Karpas-422 (cell line): ENCODE data around the gene CEP350. TPM values are rescaled to one million over a fixed set of nuclear protein-coding genes. Genes with fewer than 3 reads are reported as not detected.

Experiments
- DNase-seq: peaks from one replicate; pipeline ENCODE4 v3.0.0-alpha.2; 2015
- H2AFZ ChIP-seq: fragments of 200-600 bp; sonication (generic); 2 replicates; pipeline ENCODE4 v1.6.1; 2014; ENCODE audit warnings: antibody characterized with exemption, low read length, mixed read lengths
- H3K27ac ChIP-seq: fragments of 200-600 bp; sonication (generic); 2 replicates; pipeline ENCODE4 v1.5.1; 2014; ENCODE audit warnings: mild to moderate bottlenecking, low read length, moderate library complexity
- H3K27me3 ChIP-seq: fragments of 200-600 bp; sonication (generic); 2 replicates; pipeline ENCODE4 v1.6.1; 2014; ENCODE audit warnings: low read length, mixed read lengths
- H3K36me3 ChIP-seq: fragments of 200-600 bp; sonication (generic); 2 replicates; pipeline ENCODE4 v1.6.1; 2014; ENCODE audit warnings: low read length, mixed read lengths; ENCODE audit not compliant: insufficient read depth
- H3K4me1 ChIP-seq: fragments of 200-600 bp; sonication (generic); 2 replicates; pipeline ENCODE4 v1.6.1; 2014; ENCODE audit warnings: mild to moderate bottlenecking, low read length, mixed read lengths
- H3K4me2 ChIP-seq: fragments of 200-600 bp; sonication (generic); 2 replicates; pipeline ENCODE4 v1.6.1; 2014; ENCODE audit warnings: low read length, low read depth, mild to moderate bottlenecking; ENCODE audit not compliant: poor library complexity, severe bottlenecking
- H3K4me3 ChIP-seq: fragments of 200-600 bp; sonication (generic); 2 replicates; pipeline ENCODE4 v1.5.1; 2014; ENCODE audit warnings: mild to moderate bottlenecking, antibody characterized with exemption, low read length, mixed read lengths
- H3K79me2 ChIP-seq: fragments of 200-600 bp; sonication (generic); 2 replicates; pipeline ENCODE4 v1.6.1; 2014; ENCODE audit warnings: mild to moderate bottlenecking, low read length, mixed read lengths
- H3K9ac ChIP-seq: fragments of 200-600 bp; sonication (generic); 2 replicates; pipeline ENCODE4 v1.6.0; 2014; ENCODE audit warnings: low read length
- H3K9me2 ChIP-seq: fragments of 200-600 bp; sonication (generic), shearing (Covaris generic); replicated peaks from 2 replicates; pipeline ENCODE4 v1.6.0; 2014; ENCODE audit warnings: mild to moderate bottlenecking, low read length, moderate library complexity; ENCODE audit not compliant: insufficient read depth
- H3K9me3 ChIP-seq: fragments of 300-700, 200-600 bp; sonication (generic); 2 replicates; pipeline ENCODE4 v1.6.1; 2014; ENCODE audit warnings: low read length, mixed read lengths
- H4K20me1 ChIP-seq: fragments of 200-600 bp; sonication (generic); 2 replicates; pipeline ENCODE4 v1.6.1; 2014; ENCODE audit warnings: mild to moderate bottlenecking, antibody characterized with exemption, low read length, low read depth; ENCODE audit not compliant: insufficient read depth
- total RNA-seq: library from RNA; depleted of rRNA; stranded (reverse); fragments of >200 nt; shearing (Covaris generic); gene quantifications from 2 replicates; pipeline ENCODE4 v1.2.3, GENCODE V29; 2014; ENCODE audit warnings: low replicate concordance

Gene CEP350
- total RNA-seq, 1 experiment from 2014 or later = 72.3 TPM

DNA sequence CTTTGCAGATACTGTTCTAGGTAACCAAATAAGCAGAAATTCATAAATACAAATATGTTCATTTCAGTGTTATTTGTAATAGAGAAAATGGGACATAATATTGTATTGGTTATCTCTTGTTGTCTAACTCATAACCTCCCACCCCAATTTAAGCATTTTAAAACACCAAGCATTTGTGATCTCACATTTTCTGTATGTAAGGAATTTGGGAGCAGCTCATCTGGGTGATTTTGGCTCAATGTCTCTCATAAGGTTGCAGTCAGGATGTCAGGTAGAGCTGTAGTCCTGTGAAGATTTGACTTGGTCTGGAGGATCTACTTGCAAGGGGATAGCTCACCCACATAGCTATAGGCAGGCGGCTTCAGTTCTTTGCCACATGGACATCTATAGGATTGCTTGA lies 29.5 kb downstream of the CEP350 start:
- Histone ChIP-seq H3K79me2 (peaks cover 89% of the 10 kb centered on the region), H3K9me3 (no peaks in the 10 kb centered on the region), H4K20me1 (no peaks in the 10 kb centered on the region), H3K9ac (no peak overlapping the region), H3K27me3 (no peaks in the 10 kb centered on the region), H3K4me1 (no peaks in the 10 kb centered on the region), H3K9me2 (no peaks in the 10 kb centered on the region), H3K4me3 (no peak overlapping the region), H3K36me3 (0 out of 2 replicates have a peak, but pooled peaks cover 3% of the 10 kb centered on the region), H2AFZ (no peak overlapping the region), H3K4me2 (no peak overlapping the region), H3K27ac (no peak overlapping the region)
- no peak for DNase-seq

GRCh38 chr1:179984942-179985341 lies 30.3 kb downstream of the CEP350 start:
- Histone ChIP-seq H3K79me2 (peaks cover 86% of the 10 kb centered on the region), H3K4me3 (no peak overlapping the region), H3K27ac (no peak overlapping the region), H4K20me1 (no peaks in the 10 kb centered on the region), H3K9me3 (no peaks in the 10 kb centered on the region), H3K9ac (no peak overlapping the region), H3K36me3 (0 out of 2 replicates have a peak, but pooled peaks cover 3% of the 10 kb centered on the region), H3K27me3 (no peaks in the 10 kb centered on the region), H3K9me2 (no peaks in the 10 kb centered on the region), H3K4me2 (no peak overlapping the region), H3K4me1 (no peaks in the 10 kb centered on the region), H2AFZ (no peak overlapping the region)
- no peak for DNase-seq

GRCh38 chr1:179990847-179991246 lies 36.2 kb downstream of the CEP350 start:
- Histone ChIP-seq H3K4me1 (no peaks in the 10 kb centered on the region; the same call in 1 of the 2 replicates), H3K36me3 (peaks cover 20% of the 10 kb centered on the region), H3K27ac (no peak overlapping the region), H4K20me1 (no peaks in the 10 kb centered on the region), H3K9me3 (no peaks in the 10 kb centered on the region), H3K79me2 (peaks cover 61% of the 10 kb centered on the region), H3K27me3 (no peaks in the 10 kb centered on the region), H3K4me2 (no peak overlapping the region), H3K4me3 (no peak overlapping the region), H3K9me2 (no peaks in the 10 kb centered on the region), H3K9ac (no peak overlapping the region), H2AFZ (no peak overlapping the region)
- DNase-seq = no peak

- Histone ChIP-seq H3K9me2 (no peaks in the 10 kb centered on the region), H3K4me2 (no peak overlapping the region), H3K79me2 (peaks cover 72% of the 10 kb centered on the region), H2AFZ (no peak overlapping the region), H3K36me3 (peaks cover 48% of the 10 kb centered on the region), H3K9me3 (no peaks in the 10 kb centered on the region), H3K27ac (no peak overlapping the region), H3K4me1 (peaks cover 23% of the 10 kb centered on the region), H4K20me1 (no peaks in the 10 kb centered on the region), H3K9ac (no peak overlapping the region), H3K4me3 (no peak overlapping the region), H3K27me3 (no peaks in the 10 kb centered on the region)
- DNase-seq = no peak
Measured at GRCh38 chr1:179995576-179995975, 41.0 kb downstream of the CEP350 start.

DNA sequence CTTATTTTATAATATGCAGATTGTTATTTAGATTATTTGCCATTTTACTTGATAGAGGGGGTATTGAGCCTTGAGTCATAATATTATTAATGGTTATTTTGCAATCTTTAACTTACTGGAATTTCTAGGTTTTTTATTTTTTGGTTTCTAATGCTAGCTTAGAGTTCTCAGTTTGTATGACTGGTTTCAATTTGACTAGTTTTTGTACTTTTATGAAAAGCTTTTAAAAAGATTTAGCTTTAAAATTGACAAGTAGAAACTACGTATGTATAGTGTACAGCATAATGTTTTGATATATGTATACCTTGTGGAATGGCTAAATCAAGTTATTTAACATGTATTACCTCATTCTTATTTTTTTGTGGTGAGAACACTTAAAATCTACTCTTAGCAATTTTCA lies 41.5 kb downstream of the CEP350 start:
- Histone ChIP-seq H2AFZ (no peak overlapping the region), H3K79me2 (peaks cover 72% of the 10 kb centered on the region), H3K4me1 (peaks cover 23% of the 10 kb centered on the region), H3K4me3 (no peak overlapping the region), H3K27me3 (no peaks in the 10 kb centered on the region), H4K20me1 (no peaks in the 10 kb centered on the region), H3K36me3 (peaks cover 48% of the 10 kb centered on the region), H3K9me3 (no peaks in the 10 kb centered on the region), H3K9me2 (no peaks in the 10 kb centered on the region), H3K9ac (no peak overlapping the region), H3K4me2 (no peak overlapping the region), H3K27ac (no peak overlapping the region)
- DNase-seq = no peak

DNA sequence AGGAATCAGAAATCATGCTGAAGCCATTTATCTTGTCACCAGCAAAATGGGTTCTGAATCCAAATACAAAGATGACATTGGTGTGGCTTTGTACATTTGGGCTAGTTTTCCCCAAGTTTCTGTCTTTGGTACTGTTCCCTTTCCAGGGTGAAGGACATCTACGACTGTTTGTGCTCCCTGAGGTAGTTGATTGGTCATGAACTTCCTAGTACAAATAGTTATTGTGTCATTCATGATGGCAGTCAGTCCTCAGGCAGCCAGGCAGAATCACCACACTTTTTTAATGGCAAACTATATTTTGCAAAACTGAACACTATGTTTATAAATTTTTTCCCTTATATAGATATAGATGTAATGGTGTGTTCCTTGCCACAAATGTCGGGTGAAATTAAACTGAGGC lies 46.0 kb downstream of the CEP350 start:
- H4K20me1 ChIP-seq = no peaks in the 10 kb centered on the region
- no peak overlapping the region for H3K4me2 ChIP-seq
- H3K9ac ChIP-seq = no peak overlapping the region
- peaks cover 40% of the 10 kb centered on the region for H3K4me1 ChIP-seq
- H3K36me3 ChIP-seq = peaks cover 31% of the 10 kb centered on the region
- no peak overlapping the region for H3K4me3 ChIP-seq
- no peaks in the 10 kb centered on the region for H3K27me3 ChIP-seq
- no peaks in the 10 kb centered on the region for H3K9me2 ChIP-seq
- no peaks in the 10 kb centered on the region for H3K9me3 ChIP-seq
- H3K79me2 ChIP-seq = peaks cover 67% of the 10 kb centered on the region
- peak overlapping the region; percentile 68 for H3K27ac ChIP-seq
- DNase-seq = no peak
- no peak overlapping the region for H2AFZ ChIP-seq

- Histone ChIP-seq H3K27me3 (no peaks in the 10 kb centered on the region), H3K27ac (no peak overlapping the region; the same call in 1 of the 2 replicates), H3K9me3 (no peaks in the 10 kb centered on the region), H3K9me2 (no peaks in the 10 kb centered on the region), H4K20me1 (no peaks in the 10 kb centered on the region), H3K4me1 (peaks cover 40% of the 10 kb centered on the region), H3K36me3 (peaks cover 22% of the 10 kb centered on the region), H3K4me3 (no peak overlapping the region), H3K9ac (no peak overlapping the region), H3K4me2 (no peak overlapping the region), H2AFZ (no peak overlapping the region), H3K79me2 (peaks cover 61% of the 10 kb centered on the region)
- no peak for DNase-seq
Measured at GRCh38 chr1:180002437-180002836, 47.8 kb downstream of the CEP350 start.

GRCh38 chr1:180003026-180003695 lies 48.6 kb downstream of the CEP350 start:
- H3K36me3 ChIP-seq = peaks cover 21% of the 10 kb centered on the region
- no peak overlapping the region for H3K9ac ChIP-seq
- DNase-seq = no peak
- H3K9me3 ChIP-seq = no peaks in the 10 kb centered on the region
- no peak overlapping the region for H3K27ac ChIP-seq
- no peak overlapping the region for H3K4me2 ChIP-seq
- H3K27me3 ChIP-seq = no peaks in the 10 kb centered on the region
- peaks cover 59% of the 10 kb centered on the region for H3K79me2 ChIP-seq
- H2AFZ ChIP-seq = no peak overlapping the region
- no peaks in the 10 kb centered on the region for H4K20me1 ChIP-seq
- H3K4me3 ChIP-seq = no peak overlapping the region
- peaks cover 40% of the 10 kb centered on the region for H3K4me1 ChIP-seq
- H3K9me2 ChIP-seq = no peaks in the 10 kb centered on the region
